GM12892 (cell line): ENCODE data around the gene NEGR1.

Experiments
- DNase-seq: peaks from one replicate; pipeline ENCODE4 v3.0.0; 2011; ENCODE audit not compliant: insufficient read length
- FAIRE-seq: peaks from 2 replicates; lab custom pipeline; 2011; peaks lifted over from hg19 to GRCh38; lab: Jason Lieb, UNC
- POLR2A ChIP-seq: IDR thresholded peaks from 2 replicates; pipeline ENCODE4 v1.6.1; 2011; ENCODE audit warnings: low read depth, low read length, control low read depth
- POLR2AphosphoS5 ChIP-seq: IDR thresholded peaks from 2 replicates; pipeline ENCODE4 v1.6.1; 2011; ENCODE audit warnings: low read depth, low read length, control low read depth
- TAF1 ChIP-seq: IDR thresholded peaks from 2 replicates; pipeline ENCODE4 v1.6.1; 2011; ENCODE audit warnings: low read depth, mild to moderate bottlenecking, control low read depth, low read length, borderline replicate concordance

Gene NEGR1

GRCh38 chr1:72224506-72224905 lies 57.8 kb downstream of the NEGR1 start:
- TF ChIP-seq POLR2AphosphoS5 (no peak), POLR2A (no peak), TAF1 (no peak)
- FAIRE-seq: no peak
- no peak for DNase-seq

GRCh38 chr1:72221811-72222210 lies 60.5 kb downstream of the NEGR1 start:
- FAIRE-seq: no peak
- TF ChIP-seq POLR2A: no peak
- no peak for TF ChIP-seq POLR2AphosphoS5
- no peak for TF ChIP-seq TAF1
- no peak for DNase-seq

GRCh38 chr1:72218141-72218739 lies 64.1 kb downstream of the NEGR1 start:
- FAIRE-seq: no peak
- TF ChIP-seq POLR2AphosphoS5 (no peak), POLR2A (no peak), TAF1 (no peak)

GRCh38 chr1:72207059-72207458 lies 75.3 kb downstream of the NEGR1 start:
- no peak for DNase-seq
- TF ChIP-seq TAF1 (no peak), POLR2AphosphoS5 (no peak), POLR2A (no peak)
- no peak for FAIRE-seq

More at GRCh38 chr1:72218141-72218739, 64.1 kb downstream of the NEGR1 start:
- no peak for DNase-seq

GRCh38 chr1:72202761-72203160 lies 79.6 kb downstream of the NEGR1 start:
- no peak for DNase-seq
- no peak for FAIRE-seq
- no peak for TF ChIP-seq POLR2AphosphoS5
- no peak for TF ChIP-seq POLR2A
- TF ChIP-seq TAF1: no peak

GRCh38 chr1:72197786-72198185 lies 84.6 kb downstream of the NEGR1 start:
- DNase-seq: no peak
- TF ChIP-seq POLR2AphosphoS5 (no peak), POLR2A (no peak), TAF1 (no peak)
- no peak for FAIRE-seq

- DNase-seq: no peak
- TF ChIP-seq POLR2A (no peak), POLR2AphosphoS5 (no peak), TAF1 (no peak)
- no peak for FAIRE-seq
Measured at GRCh38 chr1:72186733-72187307, 95.5 kb downstream of the NEGR1 start.

- TF ChIP-seq POLR2AphosphoS5: no peak
- TF ChIP-seq TAF1: no peak
- no peak for TF ChIP-seq POLR2A
- no peak for DNase-seq
- no peak for FAIRE-seq
Measured at GRCh38 chr1:72184099-72184701, 98.1 kb downstream of the NEGR1 start.

GRCh38 chr1:72182859-72183258 lies 99.5 kb downstream of the NEGR1 start:
- FAIRE-seq (no peak), DNase-seq (no peak)
- TF ChIP-seq POLR2AphosphoS5: no peak
- no peak for TF ChIP-seq POLR2A
- TF ChIP-seq TAF1: no peak

- no peak for DNase-seq
- TF ChIP-seq POLR2AphosphoS5: no peak
- no peak for TF ChIP-seq TAF1
- FAIRE-seq: no peak
Measured at GRCh38 chr1:72178266-72178665, 104.1 kb downstream of the NEGR1 start.

- TF ChIP-seq POLR2A: no peak
- no peak for TF ChIP-seq POLR2AphosphoS5
- TF ChIP-seq TAF1: no peak
- no peak for DNase-seq
- no peak for FAIRE-seq
Measured at GRCh38 chr1:72177711-72178110, 104.6 kb downstream of the NEGR1 start.

- no peak for DNase-seq
- TF ChIP-seq POLR2A: no peak
- TF ChIP-seq POLR2AphosphoS5: no peak
- TF ChIP-seq TAF1: no peak
- FAIRE-seq: no peak
Measured at GRCh38 chr1:72170246-72170645, 112.1 kb downstream of the NEGR1 start.
